PC-3 (cell line): ENCODE results near the gene RGS9. TPM values are rescaled to one million over a fixed set of nuclear protein-coding genes. Genes with fewer than 3 reads are reported as not detected.

Source experiments
- ATAC-seq: fragments of 200-7000 bp; cut with Tn5 transposase; 2 replicates; pipeline ENCODE4 v1.9.1; 2020; ENCODE audit warnings: mild to moderate bottlenecking, moderate library complexity
- BruUV-seq: library from RNA; stranded (reverse); fragments of 400-500 nt; replicated peaks from 2 replicates; lab custom pipeline; 2021; lab: Mats Ljungman, UMichigan
- CTCF ChIA-PET: fragments of 300-600 bp; sonication (Branson Sonifier 250); formaldehyde crosslinking; loops from one replicate; lab custom pipeline; 2022; ENCODE audit warnings: antibody characterized with exemption; lab: Charles Lee
- POLR2A ChIA-PET: fragments of 300-600 bp; sonication (Branson Sonifier 250); formaldehyde crosslinking; loops from one replicate; lab custom pipeline; 2022; ENCODE audit warnings: antibody characterized with exemption; ENCODE audit not compliant: unreplicated experiment; lab: Charles Lee
- DNase-seq: peaks from one replicate; pipeline ENCODE4 v3.0.0-alpha.2; 2015
- H2AFZ ChIP-seq: fragments of 300-600 bp; sonication (generic); 2 replicates; pipeline ENCODE4 v1.6.0; 2016; ENCODE audit warnings: antibody characterized with exemption, low read length
- H3F3A ChIP-seq: fragments of 300-600 bp; sonication (generic); one replicate; pipeline ENCODE4 v1.6.0; 2017; ENCODE audit warnings: antibody characterized with exemption, low read length, control low read depth, mild to moderate bottlenecking; ENCODE audit not compliant: unreplicated experiment
- H3K27ac ChIP-seq: fragments of 300-600 bp; sonication (generic); 2 replicates; pipeline ENCODE4 v1.5.1; 2016; ENCODE audit warnings: mild to moderate bottlenecking, low read length
- H3K27me3 ChIP-seq: fragments of 300-600 bp; sonication (generic); 2 replicates; pipeline ENCODE4 v1.6.1; 2016; ENCODE audit warnings: low read length, mixed read lengths
- H3K36me3 ChIP-seq: fragments of 300-600 bp; sonication (generic); 2 replicates; pipeline ENCODE4 v1.6.1; 2016; ENCODE audit warnings: low read depth, mixed run types, low read length, mixed read lengths
- H3K4me1 ChIP-seq: fragments of 300-600 bp; sonication (generic); 2 replicates; pipeline ENCODE4 v1.5.1; 2016; ENCODE audit warnings: low read length; ENCODE audit not compliant: insufficient read depth
- H3K4me2 ChIP-seq: fragments of 300-600 bp; sonication (generic); 2 replicates; pipeline ENCODE4 v1.6.0; 2016; ENCODE audit warnings: low read length
- H3K4me3 ChIP-seq: fragments of 300-600 bp; sonication (generic); 2 replicates; pipeline ENCODE4 v1.5.1; 2016; ENCODE audit warnings: mild to moderate bottlenecking, low read length, mixed read lengths
- H3K79me2 ChIP-seq: fragments of 300-600 bp; sonication (generic); 2 replicates; pipeline ENCODE4 v1.6.1; 2017; ENCODE audit warnings: low read length, mixed read lengths
- H3K9ac ChIP-seq: fragments of 300-600 bp; sonication (generic); 2 replicates; pipeline ENCODE4 v1.6.0; 2016; ENCODE audit warnings: mild to moderate bottlenecking, low read length
- H3K9me2 ChIP-seq: fragments of 300-600 bp; sonication (generic); replicated peaks from 2 replicates; pipeline ENCODE4 v1.6.1; 2016; ENCODE audit warnings: mixed run types, low read length, mixed read lengths
- H3K9me3 ChIP-seq: fragments of 300-600 bp; sonication (generic); 2 replicates; pipeline ENCODE4 v1.6.1; 2016; ENCODE audit warnings: low read length, mixed read lengths
- H4K20me1 ChIP-seq: fragments of 300-600 bp; sonication (generic); 2 replicates; pipeline ENCODE4 v1.6.1; 2016; ENCODE audit warnings: low read length, mixed read lengths
- CTCF ChIP-seq: fragments of 300-600 bp; sonication (generic); conservative IDR thresholded peaks from 2 replicates; pipeline ENCODE4 v1.5.1; 2017; ENCODE audit warnings: antibody characterized with exemption, low read depth, mild to moderate bottlenecking, low read length
- EZH2 ChIP-seq: fragments of 300-600 bp; sonication (generic); IDR thresholded peaks from one replicate; pipeline ENCODE4 v1.6.1; 2017; ENCODE audit warnings: antibody characterized with exemption, mild to moderate bottlenecking, low read length; ENCODE audit not compliant: unreplicated experiment
- EZH2phosphoT487 ChIP-seq: fragments of 300-600 bp; sonication (generic); IDR thresholded peaks from 2 replicates; pipeline ENCODE4 v1.6.1; 2018; ENCODE audit warnings: mild to moderate bottlenecking, antibody characterized with exemption, low read length, borderline replicate concordance
- intact Hi-C: fragments of 100-400 bp; cut with micrococcal nuclease; formaldehyde crosslinking; loops from 2 replicates; pipeline ENCODE4 v1.9.0; 2023
- total RNA-seq: library from RNA; depleted of rRNA; stranded (reverse); fragments of >200 nt; gene quantifications from 2 replicates; pipeline ENCODE4 v1.2.3, GENCODE V29; 2014

Gene RGS9
- total RNA-seq, 1 experiment from 2014 or later, result 2.7 TPM

DNA sequence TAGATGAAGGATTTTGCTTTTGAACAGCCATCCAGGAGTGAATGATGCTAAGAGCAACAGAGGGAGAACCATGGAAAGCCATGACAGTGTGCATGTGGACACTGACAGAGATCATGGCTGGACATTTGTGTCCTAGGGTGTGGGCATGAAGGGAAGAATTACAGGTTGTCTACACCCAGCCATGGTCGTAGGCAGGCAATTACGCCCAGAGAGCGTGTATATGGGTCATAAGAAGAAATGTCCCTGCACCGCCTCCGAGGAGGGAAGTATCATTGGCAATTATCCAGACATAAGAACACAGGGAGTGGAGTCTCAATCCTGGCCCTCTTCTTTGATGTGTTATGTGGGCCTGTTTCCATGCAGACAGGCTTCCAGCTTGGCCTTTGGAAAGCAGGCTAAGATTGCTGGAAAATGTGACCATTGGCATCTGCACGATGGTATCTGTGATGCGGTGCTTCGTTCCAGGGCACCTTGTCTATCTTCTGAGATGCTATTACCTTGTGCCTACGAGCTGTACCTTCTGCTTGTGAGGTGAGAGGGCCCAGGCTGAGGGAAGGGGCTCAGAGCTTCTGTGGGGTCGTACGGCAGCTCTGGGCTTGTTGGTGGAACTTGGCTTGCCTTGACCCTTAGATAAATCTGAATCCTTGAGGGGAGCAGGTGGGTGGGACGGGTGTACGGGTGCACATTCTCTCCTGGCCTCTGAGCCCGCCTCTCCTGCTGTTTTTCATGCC, 19.8 kb downstream of the RGS9 start:
- CTCF ChIA-PET, result no interaction called here
- H2AFZ ChIP-seq, result no peak overlapping the region
- H3K9me3 ChIP-seq, result no peaks in the 10 kb centered on the region
- H3K4me3 ChIP-seq, result no peak overlapping the region
- ATAC-seq (no peak), DNase-seq (no peak)
- no peaks in the 10 kb centered on the region for H4K20me1 ChIP-seq
- H3F3A ChIP-seq, result no peaks in the 10 kb centered on the region
- H3K27me3 ChIP-seq, result no peaks in the 10 kb centered on the region
- H3K36me3 ChIP-seq, result no peaks in the 10 kb centered on the region
- POLR2A ChIA-PET, result no interaction called here
- H3K4me1 ChIP-seq, result peaks cover 13% of the 10 kb centered on the region
- no peak overlapping the region for H3K9ac ChIP-seq
- TF ChIP-seq EZH2phosphoT487 (no peak), EZH2 (no peak), CTCF (no peak)
- no peaks in the 10 kb centered on the region for H3K79me2 ChIP-seq
- BruUV-seq, result no TSS peak
- intact Hi-C loops, result no loop called here
- no peak overlapping the region for H3K27ac ChIP-seq
- no peak overlapping the region for H3K4me2 ChIP-seq
- no peaks in the 10 kb centered on the region for H3K9me2 ChIP-seq

DNA sequence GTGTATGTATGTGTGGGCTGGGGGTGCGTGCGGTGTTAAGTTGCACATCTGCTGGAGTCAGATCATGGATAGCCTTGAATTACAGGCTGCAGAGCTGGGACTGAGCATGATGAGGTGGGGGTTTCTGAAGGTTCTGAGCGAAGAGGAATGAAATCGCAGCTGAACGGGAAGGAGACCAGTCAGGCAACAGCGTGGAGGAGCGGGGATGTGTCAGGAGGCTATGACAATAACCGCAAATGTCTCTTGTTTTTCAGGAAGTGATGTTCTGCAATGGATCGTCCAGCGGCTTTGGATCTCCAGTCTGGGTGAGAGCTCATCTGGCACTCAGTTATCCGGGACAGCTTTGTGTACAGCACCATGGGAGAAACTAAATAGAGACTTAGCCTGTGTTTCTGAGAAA, 20.9 kb downstream of the RGS9 start:
- intact Hi-C loops, result no loop called here
- DNase-seq, result no peak
- TF ChIP-seq EZH2phosphoT487 (no peak), EZH2 (no peak), CTCF (no peak)
- Histone ChIP-seq H3K27ac (no peak overlapping the region), H2AFZ (no peak overlapping the region), H3K9me3 (no peaks in the 10 kb centered on the region), H3K4me2 (no peak overlapping the region), H3K4me1 (peaks cover 13% of the 10 kb centered on the region), H3K79me2 (no peaks in the 10 kb centered on the region), H3K9me2 (no peaks in the 10 kb centered on the region), H3F3A (no peaks in the 10 kb centered on the region), H3K36me3 (no peaks in the 10 kb centered on the region), H3K4me3 (no peak overlapping the region), H3K9ac (no peak overlapping the region), H4K20me1 (no peaks in the 10 kb centered on the region), H3K27me3 (no peaks in the 10 kb centered on the region)
- ChIA-PET CTCF (no interaction called here), POLR2A (no interaction called here)
- BruUV-seq, result no TSS peak
- ATAC-seq, result no peak

DNA sequence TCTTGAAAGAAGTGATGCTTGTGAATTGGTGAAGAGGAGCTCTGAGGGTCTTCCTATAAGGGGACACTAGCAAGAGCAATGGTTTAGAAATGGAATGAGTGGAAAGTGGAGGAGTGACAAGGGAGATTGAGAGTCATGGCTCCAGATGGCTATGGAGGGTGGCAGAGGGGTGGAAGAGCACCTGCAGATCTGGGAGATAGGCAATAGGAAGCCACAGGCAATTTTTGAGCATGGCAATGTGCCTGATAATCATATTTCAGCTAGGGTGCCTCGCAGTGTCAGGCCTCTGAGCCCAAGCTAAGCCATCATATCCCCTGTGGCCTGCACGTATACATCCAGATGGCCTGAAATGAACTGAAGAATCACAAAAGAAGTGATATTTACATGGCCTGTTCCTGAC, 21.5 kb downstream of the RGS9 start:
- Histone ChIP-seq H3K36me3 (no peaks in the 10 kb centered on the region), H4K20me1 (no peaks in the 10 kb centered on the region), H3K4me1 (peaks cover 15% of the 10 kb centered on the region), H3K9me3 (no peaks in the 10 kb centered on the region), H3K4me3 (no peak overlapping the region), H3K79me2 (no peaks in the 10 kb centered on the region), H3K9me2 (no peaks in the 10 kb centered on the region), H2AFZ (no peak overlapping the region), H3K9ac (no peak overlapping the region), H3K27me3 (no peaks in the 10 kb centered on the region), H3K27ac (no peak overlapping the region), H3F3A (no peaks in the 10 kb centered on the region), H3K4me2 (no peak overlapping the region)
- DNase-seq, result no peak
- TF ChIP-seq EZH2 (no peak), CTCF (no peak), EZH2phosphoT487 (no peak)
- intact Hi-C loops, result no loop called here
- CTCF ChIA-PET, result no interaction called here
- ATAC-seq, result no peak
- POLR2A ChIA-PET, result no interaction called here
- no TSS peak for BruUV-seq
